HCT116 (cell line): Measurements from ENCODE around the gene SLC45A2. TPM values are rescaled to one million over a fixed set of nuclear protein-coding genes. Genes with fewer than 3 reads are reported as not detected.

Source experiments
- ATAC-seq: fragments of 200-7000 bp; cut with Tn5 transposase; 2 replicates; pipeline ENCODE4 v1.9.1; 2020; ENCODE audit warnings: mild to moderate bottlenecking, moderate library complexity
- BruUV-seq: library from RNA; stranded (reverse); fragments of 400-500 nt; replicated peaks from 2 replicates; lab custom pipeline; 2021; lab: Mats Ljungman, UMichigan
- CTCF ChIA-PET: fragments of 300-600 bp; sonication (Branson Sonifier 250); formaldehyde crosslinking; loops from one replicate; lab custom pipeline; 2021; ENCODE audit warnings: antibody characterized with exemption; lab: Charles Lee
- POLR2A ChIA-PET: fragments of 300-600, 350-600 bp; sonication (Branson Sonifier 250); formaldehyde crosslinking; loops from one replicate; lab custom pipeline; 2021; ENCODE audit warnings: antibody characterized with exemption; lab: Charles Lee
- RAD21 ChIA-PET, 2 experiments: fragments of 300-600 bp; sonication (Branson Sonifier 250); formaldehyde crosslinking; loops; one replicate each; lab custom pipeline; 2023; ENCODE audit warnings: low total read pairs in 2 of 2; ENCODE audit not compliant: uncharacterized antibody in 2 of 2, unreplicated experiment in 2 of 2, low non-redundant PET in 1 of 2; lab: Charles Lee
- DNase-seq: peaks from one replicate; pipeline ENCODE4 v3.0.0-alpha.2; 2010; ENCODE audit warnings: low read depth, low spot score
- H2AFZ ChIP-seq: fragments of 200-600 bp; shearing (Covaris generic), sonication (generic); 2 replicates; pipeline ENCODE4 v1.6.1; 2017; ENCODE audit warnings: low read depth, mixed run types, mixed read lengths, antibody characterized with exemption, low read length; ENCODE audit not compliant: poor library complexity, severe bottlenecking
- H3K27ac ChIP-seq: 2 replicates; pipeline ENCODE4 v1.5.1; 2012; ENCODE audit warnings: low read depth, low read length
- H3K27me3 ChIP-seq: fragments of 200-600 bp; sonication (generic); 2 replicates; pipeline ENCODE4 v1.6.1; 2016; ENCODE audit warnings: mixed run types, low read length, mixed read lengths; ENCODE audit not compliant: insufficient read depth
- H3K36me3 ChIP-seq, 2 experiments: fragments of 200-500 bp in 1 of 2; fragments of 200-600 bp in 1 of 2; sonication (Bioruptor generic) in 1 of 2; sonication (generic) in 1 of 2; 2 replicates each; pipeline versions ENCODE4 v1.5.1 to v1.6.1; 2014 to 2016; ENCODE audit warnings: low read length in 2 of 2, inconsistent platforms in 1 of 2, mixed read lengths in 1 of 2, mixed run types in 1 of 2; ENCODE audit not compliant: insufficient read depth in 2 of 2, control insufficient read depth in 1 of 2
- H3K4me1 ChIP-seq, 2 experiments: fragments of 200-600 bp in 1 of 2; sonication (generic) in 1 of 2; 2 replicates each; pipeline versions ENCODE4 v1.5.1 to v1.6.1; 2012 to 2017; ENCODE audit warnings: low read length in 2 of 2, inconsistent platforms in 1 of 2, mild to moderate bottlenecking in 1 of 2, mixed read lengths in 1 of 2, mixed run types in 1 of 2, moderate library complexity in 1 of 2; ENCODE audit not compliant: insufficient read depth in 2 of 2, control insufficient read depth in 1 of 2
- H3K4me2 ChIP-seq: fragments of 200-600 bp; sonication (generic); 2 replicates; pipeline ENCODE4 v1.6.1; 2017; ENCODE audit warnings: mixed run types, low read length, mixed read lengths
- H3K4me3 ChIP-seq, 2 experiments: fragments of 200-600 bp in 1 of 2; sonication (generic) in 1 of 2; replicated peaks in 1 of 2; 2 replicates each; pipeline ENCODE4 v1.5.1; 2011 to 2016; ENCODE audit warnings: low read length in 2 of 2, control low read depth in 1 of 2, low read depth in 1 of 2, mild to moderate bottlenecking in 1 of 2, mixed read lengths in 1 of 2, mixed run types in 1 of 2
- H3K79me2 ChIP-seq: fragments of 200-600 bp; sonication (generic); 2 replicates; pipeline ENCODE4 v1.6.1; 2017; ENCODE audit warnings: mild to moderate bottlenecking, mixed run types, low read length, moderate library complexity, mixed read lengths; ENCODE audit not compliant: insufficient read depth
- H3K9ac ChIP-seq: fragments of 200-600 bp; sonication (generic); 2 replicates; pipeline ENCODE4 v1.6.1; 2016; ENCODE audit warnings: low read length, mixed read lengths
- H3K9me2 ChIP-seq: fragments of 200-600 bp; sonication (generic), shearing (Covaris generic); 2 replicates; pipeline ENCODE4 v1.6.1; 2017; ENCODE audit warnings: mixed run types, mild to moderate bottlenecking, moderate library complexity; ENCODE audit not compliant: insufficient read depth
- H3K9me3 ChIP-seq, 2 experiments: fragments of 200-500 bp in 1 of 2; fragments of 200-600 bp in 1 of 2; sonication (Bioruptor generic) in 1 of 2; sonication (generic) in 1 of 2; 2 replicates each; pipeline ENCODE4 v1.6.1; 2014 to 2017; ENCODE audit warnings: low read length in 2 of 2, mixed read lengths in 2 of 2, inconsistent platforms in 1 of 2, low read depth in 1 of 2, mild to moderate bottlenecking in 1 of 2, mixed run types in 1 of 2, moderate library complexity in 1 of 2; ENCODE audit not compliant: control insufficient read depth in 1 of 2, insufficient read depth in 1 of 2
- H4K20me1 ChIP-seq: fragments of 200-600 bp; sonication (generic), shearing (Covaris generic); 2 replicates; pipeline ENCODE4 v1.6.1; 2017; ENCODE audit warnings: mixed run types, mild to moderate bottlenecking, moderate library complexity; ENCODE audit not compliant: insufficient read depth
- ATF3 ChIP-seq: IDR thresholded peaks from 2 replicates; pipeline ENCODE4 v1.6.1; 2012
- CBX3 ChIP-seq: IDR thresholded peaks from 2 replicates; pipeline ENCODE4 v1.6.1; 2012; ENCODE audit warnings: low read depth
- CEBPB ChIP-seq: IDR thresholded peaks from 2 replicates; pipeline ENCODE4 v1.6.1; 2012; ENCODE audit warnings: low read depth
- CTCF ChIP-seq, 3 experiments: fragments of 200-600 bp in 1 of 3; sonication (generic) in 1 of 3; IDR thresholded peaks in 2 of 3; conservative IDR thresholded peaks in 1 of 3; 2 replicates each; pipeline ENCODE4 v1.5.1; 2012 to 2017; ENCODE audit warnings: low read depth in 2 of 3, low read length in 2 of 3, antibody characterized with exemption in 1 of 3, borderline replicate concordance in 1 of 3, control low read depth in 1 of 3, mild to moderate bottlenecking in 1 of 3, mixed read lengths in 1 of 3, mixed run types in 1 of 3, moderate library complexity in 1 of 3; ENCODE audit not compliant: insufficient read depth in 1 of 3
- ELF1 ChIP-seq: IDR thresholded peaks from 2 replicates; pipeline ENCODE4 v1.6.1; 2012; ENCODE audit warnings: low read depth, borderline replicate concordance
- EZH2 ChIP-seq: fragments of 200-600 bp; sonication (generic); IDR thresholded peaks from 2 replicates; pipeline ENCODE4 v1.6.1; 2017; ENCODE audit warnings: antibody characterized with exemption, mixed run types
- EZH2phosphoT487 ChIP-seq: fragments of 200-600 bp; IDR thresholded peaks from 2 replicates; pipeline ENCODE4 v1.6.1; 2018; ENCODE audit warnings: antibody characterized with exemption, borderline replicate concordance
- FOSL1 ChIP-seq: IDR thresholded peaks from 2 replicates; pipeline ENCODE4 v1.6.1; 2012; ENCODE audit warnings: low read depth
- JUND ChIP-seq: IDR thresholded peaks from 2 replicates; pipeline ENCODE4 v1.6.1; 2012
- MAX ChIP-seq: IDR thresholded peaks from 2 replicates; pipeline ENCODE4 v1.6.1; 2012
- POLR2A ChIP-seq: IDR thresholded peaks from 2 replicates; pipeline ENCODE4 v1.7.0; 2011; ENCODE audit warnings: borderline replicate concordance; ENCODE audit not compliant: insufficient read depth, insufficient read length; ENCODE audit errors: extremely low read depth
- POLR2AphosphoS5 ChIP-seq: IDR thresholded peaks from 2 replicates; pipeline ENCODE4 v1.6.1; 2011; ENCODE audit warnings: mild to moderate bottlenecking, low read depth, low read length, moderate library complexity
- RAD21 ChIP-seq: IDR thresholded peaks from 2 replicates; pipeline ENCODE4 v1.6.1; 2012; ENCODE audit warnings: low read depth, mild to moderate bottlenecking
- SIN3A ChIP-seq: IDR thresholded peaks from 2 replicates; pipeline ENCODE4 v1.6.1; 2012; ENCODE audit warnings: low read depth
- SP1 ChIP-seq: IDR thresholded peaks from 2 replicates; pipeline ENCODE4 v1.6.1; 2012; ENCODE audit warnings: low read depth
- TCF7L2 ChIP-seq: IDR thresholded peaks from 2 replicates; pipeline ENCODE4 v1.7.0; 2011; ENCODE audit warnings: borderline replicate concordance, inconsistent platforms; ENCODE audit not compliant: insufficient read depth, insufficient read length; ENCODE audit errors: extremely low read depth
- YY1 ChIP-seq: IDR thresholded peaks from 2 replicates; pipeline ENCODE4 v1.6.1; 2011; ENCODE audit warnings: low read length, low read depth, moderate library complexity, mild to moderate bottlenecking; ENCODE audit not compliant: insufficient replicate concordance; ENCODE audit errors: extremely low read depth
- ZBTB33 ChIP-seq: IDR thresholded peaks from 2 replicates; pipeline ENCODE4 v1.6.1; 2011; ENCODE audit warnings: mild to moderate bottlenecking, low read length, moderate library complexity; ENCODE audit not compliant: insufficient replicate concordance; ENCODE audit errors: extremely low read depth
- ZFX ChIP-seq: fragments of 450-650 bp; IDR thresholded peaks from 2 replicates; pipeline ENCODE4 v1.6.1; 2017
- ZNF274 ChIP-seq: fragments of 200-500 bp; sonication (Bioruptor generic); IDR thresholded peaks from 2 replicates; pipeline ENCODE4 v1.6.1; 2014; ENCODE audit warnings: mild to moderate bottlenecking, low read depth, low read length, inconsistent platforms
- intact Hi-C: fragments of 100-400 bp; cut with micrococcal nuclease; formaldehyde crosslinking; loops from 2 replicates; pipeline ENCODE4 v1.10.0; 2022
- total RNA-seq: library from RNA; stranded (reverse); gene quantifications from one replicate; pipeline ENCODE4 v1.2.1, GENCODE V29; 2021; ENCODE audit not compliant: unreplicated experiment

Gene SLC45A2
- total RNA-seq, 1 experiment from 2014 or later = not detected

- no peak overlapping the region for H3K27ac ChIP-seq
- intact Hi-C loops = no loop called here
- TF ChIP-seq ZNF274 = no peak
- no peak for TF ChIP-seq ATF3
- no peak for TF ChIP-seq YY1
- TF ChIP-seq ELF1 = no peak
- TF ChIP-seq SP1 = no peak
- no peak for TF ChIP-seq MAX
- TF ChIP-seq ZBTB33 = no peak
- TF ChIP-seq RAD21 = no peak
- TF ChIP-seq CEBPB = no peak
- no peak for TF ChIP-seq FOSL1
- no peak for TF ChIP-seq JUND
- no peak for TF ChIP-seq POLR2AphosphoS5
- no peak for TF ChIP-seq POLR2A
- TF ChIP-seq ZFX = no peak
- TF ChIP-seq EZH2phosphoT487 = no peak
- no peak for TF ChIP-seq CTCF (IDR thresholded peaks at IDR 0.05 in 2 of 3, conservative IDR thresholded peaks at IDR 0.05 in 1 of 3; ENCODE audit: borderline replicate concordance in 1 of 3, insufficient read depth in 1 of 3, low read depth in 2 of 3, low read length in 2 of 3)
- TF ChIP-seq EZH2 = no peak
- no peak for TF ChIP-seq CBX3
- TF ChIP-seq TCF7L2 = no peak
- no peak for TF ChIP-seq SIN3A
- no peak overlapping the region for H3K4me3 ChIP-seq
- H3K4me1 ChIP-seq = no peaks in the 10 kb centered on the region
- H3K36me3 ChIP-seq = no peaks in the 10 kb centered on the region
- no peaks in the 10 kb centered on the region for H4K20me1 ChIP-seq
- H3K9ac ChIP-seq = no peak overlapping the region
- no peaks in the 10 kb centered on the region for H3K9me2 ChIP-seq
- H3K9me3 ChIP-seq = no peaks in the 10 kb centered on the region
- ATAC-seq = no peak
- CTCF ChIA-PET = no interaction called here
- no peak overlapping the region for H2AFZ ChIP-seq
- RAD21 ChIA-PET = no interaction called here
- H3K79me2 ChIP-seq = no peaks in the 10 kb centered on the region
- DNase-seq = no peak
- BruUV-seq = no TSS peak
- POLR2A ChIA-PET = no interaction called here
- H3K27me3 ChIP-seq = peaks cover 29% of the 10 kb centered on the region
- no peak overlapping the region for H3K4me2 ChIP-seq
Measured at GRCh38 chr5:33929925-33930690, 54.4 kb downstream of the SLC45A2 start.
